DMS53 treated with DMSO at 0.1 percent for 48 hours (cell line): ENCODE data around the gene PPIL6.
"Not testable (repeated sequence)": the region's sequence is repeated elsewhere in the genome, so short reads cannot be mapped to it uniquely, and the experiment has no call there.

Experiments
- DNase-seq: peaks from one replicate; lab custom pipeline; 2025; ENCODE audit not compliant: unreplicated experiment; lab: John Stamatoyannopoulos, UW

PPIL6 gene

DNA sequence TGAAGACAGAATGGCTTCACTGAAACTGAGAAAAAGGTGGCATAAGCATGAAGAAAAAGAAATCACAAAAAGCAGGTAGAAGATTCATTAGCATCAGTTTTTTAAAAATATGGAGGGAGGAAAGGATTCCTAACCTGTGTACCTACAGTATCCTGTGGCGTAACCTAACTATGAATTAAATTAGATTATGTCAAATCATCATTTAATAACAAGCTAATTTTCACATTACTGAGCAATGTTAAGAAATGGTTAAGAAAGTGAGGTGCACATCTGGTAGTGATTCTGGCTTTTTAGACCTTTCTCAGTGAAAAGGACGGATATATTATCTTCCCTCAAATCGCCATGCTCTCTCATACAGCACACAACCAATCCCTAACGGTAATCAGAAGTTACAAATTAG is 70.7 kb downstream of the PPIL6 start:
- no peak for DNase-seq

DNA sequence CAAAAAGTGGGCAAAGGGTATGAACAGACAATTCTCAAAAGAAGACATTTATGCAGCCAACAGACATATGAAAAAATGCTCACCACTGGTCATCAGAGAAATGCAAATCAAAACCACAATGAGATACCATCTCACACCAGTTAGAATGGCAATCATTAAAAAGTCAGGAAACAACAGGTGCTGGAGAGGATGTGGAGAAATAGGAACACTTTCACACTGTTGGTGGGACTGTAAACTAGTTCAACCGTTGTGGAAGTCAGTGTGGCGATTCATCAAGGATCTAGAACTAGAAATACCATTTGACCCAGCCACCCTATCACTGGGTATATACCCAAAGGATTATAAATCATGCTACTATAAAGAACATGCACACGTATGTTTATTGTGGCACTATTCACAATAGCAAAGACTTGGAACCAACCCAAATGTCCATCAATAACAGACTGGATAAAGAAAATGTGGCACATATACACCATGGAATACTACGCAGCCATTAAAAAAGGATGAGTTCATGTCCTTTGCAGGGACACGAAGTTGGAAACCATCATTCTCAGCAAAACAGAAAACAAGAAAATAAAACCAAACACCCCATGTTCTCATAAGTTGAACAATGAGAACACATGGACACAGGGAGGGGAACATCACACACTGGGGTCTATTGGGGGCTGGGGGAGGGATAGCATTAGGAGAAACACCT is 75.9 kb downstream of the PPIL6 start:
- not testable (repeated sequence) for DNase-seq

DNA sequence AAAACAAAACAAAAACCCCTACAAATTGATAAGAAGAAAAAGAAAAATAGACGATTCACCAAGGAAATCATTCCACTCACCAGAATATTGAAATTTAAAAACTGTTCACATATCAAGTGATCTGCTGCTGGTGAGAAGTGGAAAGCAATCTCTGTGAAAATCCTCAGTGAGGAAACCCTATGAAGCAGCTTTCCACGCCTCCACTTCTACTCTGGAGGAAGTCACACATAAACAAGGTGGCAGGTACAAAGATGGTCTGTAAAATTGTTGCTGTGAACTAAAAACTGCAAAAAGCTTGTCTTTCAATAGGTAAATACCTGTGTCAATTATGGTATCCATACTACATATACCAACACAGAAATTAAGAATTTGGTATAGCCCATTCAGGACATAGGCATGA is 76.7 kb downstream of the PPIL6 start:
- no peak for DNase-seq

DNA sequence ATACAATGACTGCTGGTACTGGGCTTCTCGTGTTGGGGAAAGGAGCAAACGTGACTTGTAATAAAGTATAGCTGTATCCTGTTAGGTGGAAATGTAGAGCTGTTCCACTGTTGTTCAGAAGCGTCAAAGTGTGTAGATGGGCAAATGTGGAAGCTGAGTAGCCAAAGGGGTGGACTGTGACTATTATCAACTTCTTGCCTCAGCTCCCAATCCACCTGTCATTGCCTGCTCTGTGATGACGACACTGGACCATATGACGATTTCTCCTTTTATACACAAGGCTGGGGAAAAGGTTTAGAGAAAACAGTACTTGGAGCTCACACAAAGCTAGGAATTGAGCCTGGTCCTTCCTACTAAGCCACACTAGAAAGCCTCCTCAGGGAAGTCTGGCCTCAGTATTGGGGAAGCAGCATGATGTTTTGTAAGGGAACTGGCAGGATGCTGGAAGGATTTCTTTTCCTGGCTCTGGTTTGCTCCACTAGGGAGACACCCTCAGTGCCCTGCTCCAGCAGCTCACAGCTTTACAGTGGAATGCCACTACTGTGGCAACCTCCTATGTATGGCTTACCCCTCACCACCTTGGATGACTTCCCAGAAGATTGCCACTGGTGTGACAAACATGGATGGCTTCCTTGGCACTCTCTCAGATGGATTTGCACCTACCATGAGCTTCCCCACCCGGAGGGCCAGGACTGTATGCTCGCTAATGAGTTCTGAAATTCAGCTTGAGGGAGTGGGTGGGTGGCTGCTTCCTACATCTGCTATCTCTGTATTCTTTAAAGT is 78.1 kb downstream of the PPIL6 start:
- DNase-seq: no peak

DNA sequence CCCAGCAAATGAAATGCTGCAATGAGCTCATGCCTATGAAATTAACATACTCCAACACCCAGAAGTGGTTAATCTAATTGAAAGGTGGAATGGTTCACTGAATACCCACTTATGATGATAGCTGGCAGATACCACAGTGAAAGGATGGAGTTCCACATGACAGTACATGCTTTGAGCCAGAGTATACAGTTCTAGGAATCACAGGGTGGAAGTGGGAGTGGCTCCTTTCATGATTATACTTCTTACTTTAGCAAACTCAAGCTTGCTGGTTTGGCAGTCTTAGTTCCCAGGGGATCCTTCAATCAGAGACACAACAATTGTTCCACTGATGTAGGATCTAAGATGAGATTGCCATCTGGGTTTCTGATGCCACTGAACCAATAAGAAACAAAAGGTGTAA is 79.6 kb downstream of the PPIL6 start:
- DNase-seq: no peak

DNA sequence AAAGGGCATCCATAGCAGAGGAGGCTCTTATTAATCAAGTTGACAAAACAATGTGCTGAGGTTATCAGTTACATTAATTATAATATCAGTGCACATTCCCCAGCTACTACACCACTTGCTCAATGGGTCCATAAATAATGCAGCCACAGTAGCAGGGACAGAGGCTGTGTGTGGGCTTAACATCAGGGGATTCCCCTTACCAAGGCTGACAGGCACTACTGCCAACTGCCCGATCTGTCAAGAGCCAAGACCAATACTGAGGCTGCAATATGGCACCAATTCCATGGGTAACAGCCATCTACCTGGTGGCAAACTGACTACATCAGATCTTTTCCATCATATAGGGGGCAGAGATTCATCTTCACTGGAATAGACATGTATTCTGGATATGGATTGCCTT is 80.1 kb downstream of the PPIL6 start:
- DNase-seq: no peak

DNA sequence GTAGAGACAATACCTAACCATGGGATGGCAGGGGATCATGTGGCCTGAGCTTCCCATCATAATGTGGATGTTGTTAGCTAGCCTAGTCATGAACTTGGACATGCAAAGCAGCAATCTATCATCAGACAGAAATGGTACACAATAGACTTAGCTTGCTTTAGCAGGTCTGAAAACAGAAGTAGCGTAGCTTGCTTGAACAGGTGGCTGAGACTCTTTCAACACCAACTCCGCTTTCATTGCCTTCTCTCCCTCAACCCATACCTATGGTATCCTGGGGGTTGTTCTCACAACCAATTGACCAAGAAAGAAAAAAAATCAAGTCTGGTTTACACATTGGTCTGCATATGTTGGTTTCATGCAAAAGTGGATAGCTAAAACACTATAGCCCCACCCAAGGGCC is 81.2 kb downstream of the PPIL6 start:
- no peak for DNase-seq

DNA sequence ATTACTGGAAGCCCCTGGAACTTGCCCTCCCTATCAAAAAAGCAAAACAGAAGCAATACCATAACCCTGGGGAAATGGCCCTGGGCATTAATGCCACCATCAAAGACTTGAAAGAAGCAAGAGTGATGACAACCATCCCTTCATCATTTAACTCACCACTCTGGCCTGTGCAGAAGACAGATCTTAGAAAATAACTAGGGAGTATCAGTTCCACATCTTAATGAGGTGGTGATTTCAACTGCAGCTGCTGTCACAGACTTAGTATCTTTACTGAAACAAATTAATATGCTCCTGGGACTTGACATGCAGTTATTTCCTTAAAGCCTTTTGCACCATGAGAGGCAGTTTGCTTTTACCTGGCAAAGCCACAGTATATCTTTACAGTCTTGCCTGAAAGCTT is 82.2 kb downstream of the PPIL6 start:
- DNase-seq: no peak

DNA sequence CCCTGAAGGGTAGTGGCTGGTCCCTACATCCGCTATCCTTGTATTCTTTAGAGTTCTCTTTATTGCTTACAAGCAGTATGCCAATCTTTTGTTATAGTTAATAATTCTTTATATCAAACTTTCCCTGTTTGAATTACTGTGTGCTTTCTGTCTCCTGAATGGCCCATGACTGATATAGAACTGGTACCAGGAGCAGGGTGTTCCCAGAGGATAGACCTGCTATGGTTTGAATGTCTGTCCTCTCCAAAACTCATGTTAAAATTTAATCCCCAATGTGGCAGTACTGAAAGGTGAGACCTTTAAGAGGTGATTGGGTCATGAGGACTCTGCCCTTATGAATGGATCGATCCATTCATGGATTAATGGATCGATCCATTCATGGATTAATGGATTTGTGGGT is 84.2 kb downstream of the PPIL6 start:
- DNase-seq: no peak

DNA sequence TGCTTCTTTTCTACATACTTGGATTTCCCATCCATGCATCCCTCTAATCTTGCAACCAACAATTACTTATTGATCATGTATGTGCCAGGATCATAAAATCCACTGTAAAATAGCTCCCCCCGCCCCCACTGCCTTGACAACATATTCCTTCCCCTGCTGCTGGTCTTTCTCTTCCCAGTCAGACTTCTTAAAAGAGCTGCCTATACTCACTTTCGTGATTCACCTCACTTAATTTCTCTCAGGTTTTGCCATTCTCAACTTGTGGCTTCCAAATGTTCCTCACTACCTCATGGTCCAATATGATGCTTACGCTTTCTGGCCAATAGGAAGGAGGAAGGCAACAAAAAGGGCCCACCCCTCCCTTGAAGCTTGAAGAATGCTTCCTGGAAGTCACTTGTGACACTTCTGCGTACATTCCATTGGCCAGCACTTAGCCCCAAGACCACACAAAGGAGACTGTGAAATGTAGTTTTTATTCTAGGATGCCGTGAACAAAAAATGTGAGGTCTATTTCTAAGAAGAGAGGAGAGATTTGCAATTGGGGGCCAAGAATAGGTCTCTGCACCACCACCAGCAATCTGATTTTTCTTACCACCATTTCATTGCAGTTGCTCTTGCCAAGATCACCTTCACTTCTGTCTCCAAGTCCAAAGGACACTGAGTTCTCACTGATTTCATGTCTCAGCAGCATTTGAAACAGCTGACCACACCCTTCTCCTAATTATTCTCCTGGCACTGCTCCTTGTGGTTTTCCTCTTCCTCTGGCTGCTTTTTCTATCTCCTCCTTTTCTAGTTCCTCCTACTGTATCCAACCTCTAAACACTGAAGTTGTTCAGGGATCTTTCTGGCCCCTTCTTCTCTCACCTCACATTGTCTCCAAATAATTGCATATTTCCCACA is 88.9 kb downstream of the PPIL6 start:
- no peak for DNase-seq

DNA sequence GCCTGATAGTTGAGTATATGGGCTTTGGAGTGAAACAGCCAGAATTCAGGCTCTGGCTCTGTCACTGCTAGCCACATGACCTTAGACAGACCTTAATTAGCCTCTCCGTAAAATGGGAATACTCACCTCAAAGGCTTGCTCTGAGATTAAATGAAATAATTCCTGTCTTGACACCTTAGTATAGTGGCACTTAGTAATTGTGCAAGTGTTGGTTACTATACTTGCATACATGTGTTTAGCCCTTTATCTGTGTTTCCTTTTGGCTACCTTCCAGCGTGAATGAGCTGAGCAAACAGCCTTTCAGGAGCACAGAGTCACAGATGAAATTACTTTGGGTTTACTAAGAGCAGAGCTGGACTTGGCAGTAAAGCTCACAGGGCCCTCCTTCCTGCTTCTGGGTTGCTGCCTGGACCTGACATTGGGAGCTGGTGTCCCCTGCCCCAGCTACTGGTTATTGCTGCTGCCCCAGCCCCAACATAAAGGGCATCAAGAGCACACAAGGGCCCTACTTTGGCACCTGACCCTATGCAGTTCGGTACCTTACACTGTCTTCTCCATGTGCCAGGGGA is 90.9 kb downstream of the PPIL6 start:
- peak; percentile 69 for DNase-seq

DNA sequence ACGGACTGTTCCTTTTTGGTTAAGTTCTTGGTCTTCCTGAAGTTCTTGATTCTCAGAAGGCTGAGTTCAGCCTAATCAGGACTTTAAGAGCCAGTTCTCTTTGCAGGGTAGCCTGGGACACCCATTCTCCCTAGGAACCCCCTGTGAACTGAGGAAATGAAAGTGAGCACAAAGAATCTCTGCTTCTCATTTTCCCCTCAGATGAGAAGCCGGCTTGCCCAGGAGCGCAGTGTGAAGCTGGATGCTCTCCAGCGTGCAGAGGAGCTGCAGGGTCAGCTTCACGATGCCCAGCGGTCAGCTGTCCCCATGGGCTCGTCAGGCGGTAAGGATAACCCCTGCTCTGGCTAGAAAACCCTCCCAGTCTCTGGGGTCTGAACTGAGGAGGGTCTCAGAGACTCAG is 92.2 kb downstream of the PPIL6 start:
- no peak for DNase-seq

DNA sequence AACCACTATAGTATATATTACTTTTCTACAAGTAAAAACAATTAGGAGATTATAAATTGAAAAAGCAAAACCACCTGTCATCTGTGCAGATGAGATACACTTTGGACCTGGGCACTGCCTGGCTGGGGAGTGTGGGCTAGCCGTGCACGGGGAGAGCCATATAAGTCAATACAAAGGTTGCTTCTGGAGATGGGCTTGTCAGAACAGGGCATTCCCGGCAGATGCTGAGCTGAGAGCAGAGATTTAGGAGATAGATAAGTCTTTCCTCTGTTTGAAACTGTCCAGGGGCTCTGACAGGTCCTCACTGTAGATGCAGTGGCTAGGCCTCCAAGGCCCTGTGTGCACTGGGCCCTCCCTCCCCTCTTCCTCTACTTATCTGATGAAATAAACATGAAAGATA is 92.6 kb downstream of the PPIL6 start:
- no peak for DNase-seq

DNA sequence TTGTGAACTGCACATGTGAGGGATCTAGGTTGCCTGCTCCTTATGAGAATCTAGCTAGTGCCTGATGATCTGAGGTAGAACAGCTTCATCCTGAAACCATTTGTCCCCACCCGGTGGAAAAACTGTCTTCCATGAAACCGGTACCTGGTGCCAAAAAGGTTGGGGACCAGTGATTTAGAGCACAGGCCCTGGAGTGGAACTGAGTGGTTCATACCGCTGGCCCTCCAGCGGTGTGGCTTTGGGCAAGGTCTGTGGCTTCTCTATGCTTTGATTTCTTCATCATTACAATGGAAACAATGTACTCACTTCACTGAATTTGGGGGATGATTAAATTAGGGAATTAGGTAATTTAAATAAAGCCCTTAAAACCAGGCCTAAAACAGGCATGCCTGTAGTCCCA is 94.4 kb downstream of the PPIL6 start:
- no peak for DNase-seq

DNA sequence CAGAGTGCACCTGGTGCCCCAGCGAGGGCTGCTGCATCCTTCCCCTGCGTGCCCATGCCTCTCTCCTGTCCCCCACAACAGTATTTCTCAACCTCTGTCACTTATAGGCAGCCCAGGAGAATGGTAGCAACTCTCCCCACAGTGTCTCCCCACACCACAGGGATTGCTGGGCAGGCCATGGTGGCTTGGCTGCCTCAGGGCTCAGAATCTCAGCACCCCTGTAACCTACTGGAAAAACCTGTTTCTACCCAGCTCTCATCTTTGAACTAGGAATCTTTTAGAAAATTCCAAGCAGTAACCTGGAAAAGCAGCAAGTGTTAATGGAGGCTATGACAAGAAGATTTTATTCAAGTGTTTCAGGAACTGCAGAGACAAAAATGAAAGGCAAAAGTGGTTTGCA is 96.2 kb downstream of the PPIL6 start:
- DNase-seq: peak; percentile 9

DNA sequence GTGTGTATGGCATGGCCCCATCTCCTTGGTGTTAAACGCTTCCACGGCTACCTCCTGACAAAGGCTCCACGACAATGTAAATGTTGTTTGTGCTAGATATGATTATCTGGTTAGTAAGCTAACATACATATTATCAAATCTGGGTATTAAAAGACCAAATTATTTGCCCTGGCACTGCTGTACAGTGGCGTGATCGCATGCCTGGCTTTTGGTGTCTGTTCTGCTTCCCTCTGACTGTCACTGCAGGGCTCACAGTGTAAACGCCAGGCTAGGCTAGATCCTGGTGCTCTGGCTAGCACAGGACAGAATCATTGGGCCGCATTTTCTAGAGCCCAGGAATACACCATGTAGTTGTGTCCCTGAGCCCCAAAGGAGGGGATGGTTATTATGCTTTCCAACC is 96.9 kb downstream of the PPIL6 start:
- DNase-seq: no peak

DNA sequence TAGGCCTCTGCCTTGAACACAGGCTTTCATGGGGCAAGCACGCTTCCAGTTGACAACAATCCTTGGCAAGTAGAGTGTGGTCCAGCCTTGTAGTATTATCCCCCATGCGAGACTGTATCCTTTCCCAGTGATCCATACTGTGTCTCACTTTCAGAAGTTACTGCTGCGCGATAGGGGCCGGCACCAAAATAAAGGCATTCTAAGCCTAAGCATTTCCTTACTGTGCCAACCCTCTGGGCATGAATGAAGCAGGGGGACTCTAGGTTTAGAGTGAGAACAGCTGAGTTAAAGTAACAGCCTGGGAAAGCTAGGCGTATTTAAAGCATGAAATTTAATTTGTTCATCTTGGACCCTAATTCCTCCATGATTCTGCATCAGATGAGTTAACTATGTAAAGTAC is 97.5 kb downstream of the PPIL6 start:
- no peak for DNase-seq

DNA sequence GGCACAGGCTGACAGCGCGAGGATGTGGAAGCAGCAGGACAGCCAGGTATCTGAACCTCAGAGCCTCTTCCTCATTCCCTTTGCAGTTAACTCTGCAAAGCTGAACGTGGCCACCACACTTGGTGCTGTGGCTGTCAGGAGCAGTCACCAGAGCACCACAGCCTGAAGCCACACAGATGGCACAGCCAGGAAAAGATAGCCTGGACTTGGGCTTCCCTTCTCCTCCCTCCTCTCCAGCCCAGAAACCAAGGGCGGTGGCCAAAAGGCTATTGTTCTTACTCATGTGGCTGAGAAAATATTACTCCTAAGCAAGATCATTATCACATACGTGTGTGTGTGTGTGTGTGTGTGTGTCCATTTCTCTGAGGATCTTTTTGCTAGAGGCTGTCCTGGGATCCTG is 97.9 kb downstream of the PPIL6 start:
- no peak for DNase-seq

DNA sequence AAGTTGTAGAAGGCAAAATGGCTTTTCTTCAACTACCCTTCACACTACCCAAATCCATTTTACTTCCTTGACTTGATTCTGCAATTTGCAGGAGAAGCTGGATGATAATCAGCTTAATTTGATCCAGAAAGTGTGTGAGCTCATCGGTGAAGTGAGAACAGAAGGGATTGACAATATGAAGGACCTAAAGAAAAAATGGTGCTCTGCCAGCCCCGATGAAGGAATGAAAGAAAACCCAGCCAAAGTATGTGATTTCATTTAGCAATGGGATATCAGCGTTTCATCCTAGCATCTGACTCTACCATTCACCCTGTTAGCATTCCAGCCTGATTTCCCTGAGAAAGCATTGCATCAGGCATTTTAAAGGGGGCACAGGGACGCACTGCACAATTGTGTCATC is 99.6 kb downstream of the PPIL6 start:
- no peak for DNase-seq
